Cardiac fibroblast (primary cell): Measurements from ENCODE around the gene APBA2.

ENCODE experiments used
- DNase-seq, 2 donors: peaks; one replicate each; pipeline versions ENCODE4 v3.0.0 to v3.0.0-alpha.2; 2010; ENCODE audit warnings: low read depth in 2 of 2
- H3K4me3 ChIP-seq, 2 donors: replicated peaks in 1 of 2; 1 replicate in 1 of 2; 2 replicates in 1 of 2; pipeline ENCODE4 v1.5.1; 2011; ENCODE audit warnings: low read depth in 2 of 2, low read length in 2 of 2, mild to moderate bottlenecking in 2 of 2, moderate library complexity in 1 of 2
- TF ChIP-seq, protein P1 (sequence below): IDR thresholded peaks from one replicate; pipeline ENCODE4 v1.5.1; 2011; ENCODE audit warnings: low read depth, mild to moderate bottlenecking, low read length, inconsistent platforms

APBA2 gene

DNA sequence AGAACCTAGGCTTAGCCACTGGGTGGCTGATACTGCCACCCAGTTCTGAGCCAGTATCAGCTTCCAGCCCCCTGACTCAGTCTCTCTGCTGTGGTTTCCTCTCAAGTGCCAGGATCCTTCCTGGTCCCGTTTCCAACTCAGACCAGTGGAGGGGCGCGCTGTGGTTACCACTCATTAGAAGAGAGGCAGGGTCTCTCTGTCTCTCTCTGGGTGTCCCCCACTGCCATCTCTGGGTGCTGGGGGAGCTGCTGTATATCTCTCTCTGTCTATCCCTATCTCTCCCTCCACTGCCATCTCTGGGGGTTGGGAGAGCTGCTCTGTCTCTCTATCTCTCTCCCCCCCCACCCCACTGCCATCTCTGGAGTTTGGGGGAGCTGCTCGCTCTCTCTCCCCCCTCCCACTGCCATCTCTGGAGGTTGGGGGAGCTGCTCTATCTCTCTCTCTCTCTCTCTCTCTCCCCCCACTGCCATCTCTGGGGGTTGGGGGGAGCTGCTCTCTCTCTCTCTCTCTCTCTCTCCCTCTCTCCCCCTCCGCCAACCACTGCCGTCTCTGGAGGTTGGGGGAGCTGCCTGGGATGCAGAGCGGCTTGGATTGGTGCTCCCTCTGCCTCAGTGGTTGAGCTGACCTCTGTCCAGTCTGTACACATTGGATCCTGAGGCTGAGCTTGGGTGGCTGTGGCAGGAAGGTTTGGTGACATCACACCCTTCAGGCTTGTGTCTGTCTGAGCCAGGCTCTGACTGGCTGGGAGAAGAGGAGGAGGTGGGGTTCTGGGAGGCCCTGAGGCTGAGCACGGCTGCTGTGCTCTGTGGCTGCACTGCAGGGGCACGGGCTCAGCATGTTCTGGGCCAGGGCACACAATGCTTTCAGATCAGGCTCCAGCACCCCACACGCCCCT, 98.9 kb downstream of the APBA2 start:
- DNase-seq, result peak; percentile 49 to 60
- TF ChIP-seq, protein P1, sequence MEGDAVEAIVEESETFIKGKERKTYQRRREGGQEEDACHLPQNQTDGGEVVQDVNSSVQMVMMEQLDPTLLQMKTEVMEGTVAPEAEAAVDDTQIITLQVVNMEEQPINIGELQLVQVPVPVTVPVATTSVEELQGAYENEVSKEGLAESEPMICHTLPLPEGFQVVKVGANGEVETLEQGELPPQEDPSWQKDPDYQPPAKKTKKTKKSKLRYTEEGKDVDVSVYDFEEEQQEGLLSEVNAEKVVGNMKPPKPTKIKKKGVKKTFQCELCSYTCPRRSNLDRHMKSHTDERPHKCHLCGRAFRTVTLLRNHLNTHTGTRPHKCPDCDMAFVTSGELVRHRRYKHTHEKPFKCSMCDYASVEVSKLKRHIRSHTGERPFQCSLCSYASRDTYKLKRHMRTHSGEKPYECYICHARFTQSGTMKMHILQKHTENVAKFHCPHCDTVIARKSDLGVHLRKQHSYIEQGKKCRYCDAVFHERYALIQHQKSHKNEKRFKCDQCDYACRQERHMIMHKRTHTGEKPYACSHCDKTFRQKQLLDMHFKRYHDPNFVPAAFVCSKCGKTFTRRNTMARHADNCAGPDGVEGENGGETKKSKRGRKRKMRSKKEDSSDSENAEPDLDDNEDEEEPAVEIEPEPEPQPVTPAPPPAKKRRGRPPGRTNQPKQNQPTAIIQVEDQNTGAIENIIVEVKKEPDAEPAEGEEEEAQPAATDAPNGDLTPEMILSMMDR, result no peak

DNA sequence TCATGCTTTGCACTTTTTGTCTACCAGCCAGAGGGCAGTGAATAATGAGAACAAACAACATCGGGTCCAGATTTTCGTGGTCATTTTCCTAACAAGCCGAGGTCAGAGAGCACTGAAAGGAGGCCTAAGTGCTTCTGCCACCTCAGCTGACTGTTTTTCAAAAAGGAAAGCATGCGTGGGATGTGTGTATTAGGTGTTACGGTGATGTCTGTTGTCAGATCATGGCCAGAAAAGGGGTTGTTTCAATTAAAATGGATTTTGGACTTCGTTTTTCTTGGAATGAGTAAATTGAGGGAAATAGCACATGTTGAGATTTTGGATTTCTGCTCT, 99.5 kb downstream of the APBA2 start:
- TF ChIP-seq, protein P1, result no peak
- DNase-seq, result no peak
- no peak overlapping the region for H3K4me3 ChIP-seq

More for the DNA sequence above, 98.9 kb downstream of the APBA2 start:
- H3K4me3 ChIP-seq, result no peak overlapping the region

DNA sequence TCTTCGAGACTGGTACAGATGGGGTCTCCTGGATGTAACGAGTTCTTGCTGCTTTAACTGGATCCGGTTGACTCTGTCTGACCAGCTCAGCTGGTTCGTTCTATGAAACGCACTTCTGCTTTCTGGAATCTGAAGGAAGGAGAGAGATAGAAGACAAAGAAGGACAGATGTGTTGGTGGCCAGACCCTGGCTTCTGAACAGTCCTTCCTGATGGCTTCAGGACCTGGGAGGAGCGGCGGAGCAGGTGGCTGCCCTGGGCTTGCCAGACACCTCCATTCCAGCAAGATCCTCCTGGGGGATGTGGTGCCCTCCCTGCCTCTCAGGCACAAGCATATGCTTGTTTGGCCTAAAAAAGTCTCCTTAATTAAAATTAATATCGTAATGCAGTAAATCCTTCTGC, 99.9 kb downstream of the APBA2 start:
- TF ChIP-seq, protein P1, result no peak
- H3K4me3 ChIP-seq, result no peak overlapping the region
- no peak for DNase-seq

DNA sequence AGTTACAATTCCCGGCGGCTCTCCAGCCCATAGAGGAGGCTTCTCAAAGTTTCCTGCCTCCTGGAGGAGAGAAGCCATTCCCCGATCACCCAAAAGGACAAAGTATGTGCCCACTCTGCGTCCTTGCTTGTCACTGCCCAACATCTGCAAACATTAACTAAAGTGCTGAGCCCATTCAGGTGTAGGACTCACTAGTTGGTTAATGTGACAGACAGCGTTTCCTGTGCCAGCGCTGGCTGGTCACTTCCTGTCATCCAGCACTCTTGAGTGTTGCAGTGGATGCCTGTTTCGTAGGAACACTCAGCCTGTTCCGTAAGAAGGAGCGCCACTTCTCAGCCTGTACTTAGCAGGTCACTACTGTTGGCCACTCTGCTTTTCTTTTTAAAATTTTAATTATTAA, 100.3 kb downstream of the APBA2 start:
- no peak overlapping the region for H3K4me3 ChIP-seq
- TF ChIP-seq, protein P1, result no peak
- no peak for DNase-seq

DNA sequence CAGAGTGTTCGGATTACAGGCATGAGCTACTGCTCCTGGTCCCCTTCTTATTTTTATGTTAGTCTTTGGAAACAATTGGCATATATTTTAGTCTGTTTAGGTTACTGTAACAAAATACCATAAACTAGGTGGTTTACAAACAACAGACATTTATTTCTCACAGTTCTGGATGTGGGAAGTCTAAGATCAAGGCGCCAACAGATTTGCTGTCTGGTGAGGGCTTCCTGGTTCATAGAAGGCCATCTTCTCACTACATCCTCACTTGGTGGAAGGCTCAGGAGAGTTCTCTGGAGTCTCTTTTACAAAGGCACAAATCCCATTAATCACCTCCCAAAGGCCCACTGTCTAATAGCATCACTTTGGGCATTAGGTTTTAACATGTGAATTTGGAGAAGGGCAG, 101.0 kb downstream of the APBA2 start:
- TF ChIP-seq, protein P1, result no peak
- no peak for DNase-seq
- H3K4me3 ChIP-seq, result no peak overlapping the region

DNA sequence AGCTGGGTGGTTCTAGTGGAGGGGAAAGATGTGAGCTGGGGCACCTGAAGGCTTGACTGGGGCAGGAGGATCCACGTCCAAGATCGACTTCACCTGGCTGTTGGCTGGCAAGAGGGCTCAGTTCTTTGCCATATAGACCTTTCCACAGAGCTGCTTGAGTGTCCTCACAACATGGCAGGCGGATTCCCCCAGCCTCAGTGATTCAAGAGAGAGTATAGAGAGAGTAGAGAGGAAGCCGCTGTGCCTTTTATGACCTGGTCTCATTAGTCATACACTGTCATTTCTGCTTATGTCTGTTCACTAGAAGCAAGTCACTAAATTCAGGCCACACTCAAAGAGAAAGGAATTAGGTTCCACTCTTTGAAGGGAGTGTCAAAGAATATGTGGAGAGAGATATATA, 101.6 kb downstream of the APBA2 start:
- no peak overlapping the region for H3K4me3 ChIP-seq
- DNase-seq, result no peak
- TF ChIP-seq, protein P1, result no peak
